ENCODE data around the gene AMMECR1L. TPM values are rescaled to one million over a fixed set of nuclear protein-coding genes. Genes with fewer than 3 reads are reported as not detected.
"Not testable (repeated sequence)": the region's sequence is repeated elsewhere in the genome, so short reads cannot be mapped to it uniquely, and the experiment has no call there.

The AMMECR1L gene
- total RNA-seq (10 to 100 TPM; 13.6 to 15.1 TPM), polyA plus RNA-seq (ENCODE audit: insufficient read length in 6 of 6) (10 to 100 TPM; 22.2 to 26.3 (median 25.0) TPM)
- long read RNA-seq, donor 1, full-length matches to known transcripts: 1 of 1 reads
- long read RNA-seq, donor 1, partial matches to known transcripts: 0 of 1 reads
- long read RNA-seq, donor 1, other reads (novel, unspliced or antisense): 0 of 1 reads
- long read RNA-seq, donor 2, full-length matches to known transcripts: 3 of 11 reads
- long read RNA-seq, donor 2, partial matches to known transcripts: 8 of 11 reads
- long read RNA-seq, donor 2, other reads (novel, unspliced or antisense): 0 of 11 reads
- long read RNA-seq, donor 3, full-length matches to known transcripts: 3 of 3 reads
- long read RNA-seq, donor 3, partial matches to known transcripts: 0 of 3 reads
- long read RNA-seq, donor 3, other reads (novel, unspliced or antisense): 0 of 3 reads
- long read RNA-seq, donor 4, partial matches to known transcripts: 0 of 1 reads
- long read RNA-seq, donor 4, other reads (novel, unspliced or antisense): 1 of 1 reads
- long read RNA-seq, donor 5, full-length matches to known transcripts: 1 of 1 reads
- long read RNA-seq, donor 5, partial matches to known transcripts: 0 of 1 reads
- long read RNA-seq, donor 5, other reads (novel, unspliced or antisense): 0 of 1 reads
- long read RNA-seq, donor 6, full-length matches to known transcripts: 1 of 1 reads
- long read RNA-seq, donor 6, partial matches to known transcripts: 0 of 1 reads
- long read RNA-seq, donor 6, other reads (novel, unspliced or antisense): 0 of 1 reads
- long read RNA-seq, donor 7, full-length matches to known transcripts: 1 of 1 reads
- long read RNA-seq, donor 7, partial matches to known transcripts: 0 of 1 reads
- long read RNA-seq, donor 7, other reads (novel, unspliced or antisense): 0 of 1 reads
- long read RNA-seq, donor 8, full-length matches to known transcripts: 4 of 4 reads
- long read RNA-seq, donor 8, partial matches to known transcripts: 0 of 4 reads
- long read RNA-seq, donor 8, other reads (novel, unspliced or antisense): 0 of 4 reads
- long read RNA-seq, donor 9: 0 reads
- long read RNA-seq, donor 10, partial matches to known transcripts: 1 of 2 reads
- long read RNA-seq, donor 10, other reads (novel, unspliced or antisense): 1 of 2 reads
- long read RNA-seq, donor 11, full-length matches to known transcripts: 4 of 4 reads
- long read RNA-seq, donor 11, partial matches to known transcripts: 0 of 4 reads
- long read RNA-seq, donor 11, other reads (novel, unspliced or antisense): 0 of 4 reads
- long read RNA-seq, donor 12: 0 reads

- intact Hi-C loops (cut with DNase I): loop anchor here in 1 of 2 donors (10.0 kb wide), 1 partner anchor 139 kb away; the partner anchor contains the start of gene SAP130
- Histone ChIP-seq H3K4me3 (peak within 1 kb of the TSS; percentile 43 to 60), H3K4me1 (peaks cover 17 to 47% of the 10 kb centered on the region in 2 donors), H3K36me3 (peaks cover 0 to 20% of the 10 kb centered on the region in 2 donors), H3K27ac (peak within 1 kb of the TSS; percentile 90 to 91)
- ATAC-seq (peak; percentile 95), DNase-seq (peak; percentile 66 to 96 (median 74))
- H3K9me3 ChIP-seq, H3K27me3 ChIP-seq: not testable (repeated sequence)
Measured at GRCh38 chr2:127885780-127886592, at the start of gene AMMECR1L. TSS of gene AMMECR1L (minus strand) at chr2:127885956. CDS start at chr2:127874234, 11,722 bp downstream.

GRCh38 chr2:127935337-127935736 lies 49.6 kb upstream of the AMMECR1L start:
- intact Hi-C loops (cut with DNase I): no loop called here
- Histone ChIP-seq H3K9me3 (no peaks in the 10 kb centered on the region), H3K4me1 (no peaks in the 10 kb centered on the region), H3K4me3 (no peak overlapping the region), H3K36me3 (peaks cover 0 to 1% of the 10 kb centered on the region in 2 donors), H3K27ac (no peak overlapping the region), H3K27me3 (no peaks in the 10 kb centered on the region)
- ATAC-seq (no peak), DNase-seq (no peak)
- TF ChIP-seq, protein P1, sequence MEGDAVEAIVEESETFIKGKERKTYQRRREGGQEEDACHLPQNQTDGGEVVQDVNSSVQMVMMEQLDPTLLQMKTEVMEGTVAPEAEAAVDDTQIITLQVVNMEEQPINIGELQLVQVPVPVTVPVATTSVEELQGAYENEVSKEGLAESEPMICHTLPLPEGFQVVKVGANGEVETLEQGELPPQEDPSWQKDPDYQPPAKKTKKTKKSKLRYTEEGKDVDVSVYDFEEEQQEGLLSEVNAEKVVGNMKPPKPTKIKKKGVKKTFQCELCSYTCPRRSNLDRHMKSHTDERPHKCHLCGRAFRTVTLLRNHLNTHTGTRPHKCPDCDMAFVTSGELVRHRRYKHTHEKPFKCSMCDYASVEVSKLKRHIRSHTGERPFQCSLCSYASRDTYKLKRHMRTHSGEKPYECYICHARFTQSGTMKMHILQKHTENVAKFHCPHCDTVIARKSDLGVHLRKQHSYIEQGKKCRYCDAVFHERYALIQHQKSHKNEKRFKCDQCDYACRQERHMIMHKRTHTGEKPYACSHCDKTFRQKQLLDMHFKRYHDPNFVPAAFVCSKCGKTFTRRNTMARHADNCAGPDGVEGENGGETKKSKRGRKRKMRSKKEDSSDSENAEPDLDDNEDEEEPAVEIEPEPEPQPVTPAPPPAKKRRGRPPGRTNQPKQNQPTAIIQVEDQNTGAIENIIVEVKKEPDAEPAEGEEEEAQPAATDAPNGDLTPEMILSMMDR (IDR thresholded peaks at IDR 0.05): no peak

GRCh38 chr2:127932199-127932876 lies 46.6 kb upstream of the AMMECR1L start:
- Histone ChIP-seq H3K27me3 (no peaks in the 10 kb centered on the region), H3K27ac (no peak overlapping the region), H3K36me3 (no peaks in the 10 kb centered on the region), H3K9me3 (no peaks in the 10 kb centered on the region), H3K4me3 (no peak overlapping the region), H3K4me1 (no peaks in the 10 kb centered on the region)
- intact Hi-C loops (cut with DNase I): no loop called here
- ATAC-seq (no peak), DNase-seq (peak in 2 of 4 donors; percentile 24 to 38)
- TF ChIP-seq, protein P1 (IDR thresholded peaks at IDR 0.05): no peak

- no peak for DNase-seq
- intact Hi-C loops (cut with DNase I): no loop called here
- H3K36me3 ChIP-seq: no peaks in the 10 kb centered on the region
Measured at GRCh38 chr2:127929449-127929848, 43.7 kb upstream of the AMMECR1L start.

More at GRCh38 chr2:127929449-127929848, 43.7 kb upstream of the AMMECR1L start:
- ATAC-seq: no peak
- Histone ChIP-seq H3K4me1 (no peaks in the 10 kb centered on the region), H3K4me3 (no peak overlapping the region), H3K27ac (no peak overlapping the region), H3K27me3 (no peaks in the 10 kb centered on the region), H3K9me3 (no peaks in the 10 kb centered on the region)
- TF ChIP-seq, protein P1 (IDR thresholded peaks at IDR 0.05): no peak
